HG02642 (cell line): ENCODE results near the gene LEMD1.

ENCODE experiments used
- ATAC-seq: cut with Tn5 transposase; IDR thresholded peaks from one replicate; pipeline ENCODE4 v1.9.1; 2021; ENCODE audit warnings: mild to moderate bottlenecking; ENCODE audit not compliant: unreplicated experiment, poor library complexity

LEMD1 gene

GRCh38 chr1:205339197-205339702 is 82.6 kb downstream of the LEMD1 start:
- ATAC-seq = no peak

GRCh38 chr1:205338011-205338410 is 83.8 kb downstream of the LEMD1 start:
- no peak for ATAC-seq

GRCh38 chr1:205337481-205337880 is 84.4 kb downstream of the LEMD1 start:
- no peak for ATAC-seq

GRCh38 chr1:205335692-205336091 is 86.2 kb downstream of the LEMD1 start:
- no peak for ATAC-seq

- ATAC-seq = no peak
These were observed 89.7 kb downstream of the LEMD1 start for GRCh38 chr1:205332015-205332791.
